Activated naive CD8-positive, alpha-beta T cell treated with anti-CD3 and anti-CD28 coated beads, Interleukin-2, amount 10 ng/mL, durations not matched to agents 7 days and 5 days (primary cell): Measurements from ENCODE around the gene SKP1. TPM values are rescaled to one million over a fixed set of nuclear protein-coding genes. Genes with fewer than 3 reads are reported as not detected.
A peak's percentile ranks its signal among the peaks of the same experiment; 100 is the strongest.

Experiments used
- ATAC-seq: fragments of 150-1000 bp; cut with Tn5 transposase; one replicate; pipeline ENCODE4 v1.10.0; 2021; ENCODE audit warnings: low read depth, moderate library complexity
- POLR2A ChIA-PET: fragments of 350-600 bp; sonication (Branson Sonifier 250); formaldehyde crosslinking; loops from one replicate; lab custom pipeline; 2021; ENCODE audit warnings: antibody characterized with exemption; lab: Charles Lee
- DNase-seq: peaks from one replicate; pipeline ENCODE4 v3.0.0; 2021
- H3K27ac Mint-ChIP-seq: one replicate; pipeline ENCODE4 v1.8.0; 2022; ENCODE audit warnings: mild to moderate bottlenecking, mixed read lengths
- H3K27me3 Mint-ChIP-seq: one replicate; pipeline ENCODE4 v1.8.0; 2022; ENCODE audit warnings: mild to moderate bottlenecking, moderate library complexity, mixed read lengths
- H3K36me3 Mint-ChIP-seq: one replicate; pipeline ENCODE4 v1.8.0; 2021; ENCODE audit warnings: mild to moderate bottlenecking, mixed read lengths
- H3K4me1 Mint-ChIP-seq: one replicate; pipeline ENCODE4 v1.8.0; 2021; ENCODE audit warnings: mixed read lengths
- H3K4me3 Mint-ChIP-seq: one replicate; pipeline ENCODE4 v1.8.0; 2022; ENCODE audit warnings: mild to moderate bottlenecking, moderate library complexity, mixed read lengths
- H3K9me3 Mint-ChIP-seq: one replicate; pipeline ENCODE4 v1.8.0; 2021; ENCODE audit warnings: mixed read lengths
- total RNA-seq, 2 experiments: library from RNA; stranded (reverse); gene quantifications; one replicate each; pipeline ENCODE4 v1.2.3, GENCODE V29; 2021

SKP1 gene
- total RNA-seq, 2 experiments from 2014 or later, result 193 to 206 TPM

GRCh38 chr5:134204575-134204974 lies 27.8 kb upstream of the SKP1 start:
- POLR2A ChIA-PET, result interaction anchor here (0.7 kb wide), 1 partner anchor 21 kb away, joined by 3 read pairs; no protein-coding TSS in a partner anchor
- H3K4me1 Mint-ChIP-seq, result peaks cover 9% of the 10 kb centered on the region
- no peaks in the 10 kb centered on the region for H3K9me3 Mint-ChIP-seq
- ATAC-seq, result no peak
- no peak overlapping the region for H3K27ac Mint-ChIP-seq
- DNase-seq, result no peak
- H3K27me3 Mint-ChIP-seq, result no peaks in the 10 kb centered on the region
- H3K36me3 Mint-ChIP-seq, result peaks cover 15% of the 10 kb centered on the region
- no peak overlapping the region for H3K4me3 Mint-ChIP-seq

DNA sequence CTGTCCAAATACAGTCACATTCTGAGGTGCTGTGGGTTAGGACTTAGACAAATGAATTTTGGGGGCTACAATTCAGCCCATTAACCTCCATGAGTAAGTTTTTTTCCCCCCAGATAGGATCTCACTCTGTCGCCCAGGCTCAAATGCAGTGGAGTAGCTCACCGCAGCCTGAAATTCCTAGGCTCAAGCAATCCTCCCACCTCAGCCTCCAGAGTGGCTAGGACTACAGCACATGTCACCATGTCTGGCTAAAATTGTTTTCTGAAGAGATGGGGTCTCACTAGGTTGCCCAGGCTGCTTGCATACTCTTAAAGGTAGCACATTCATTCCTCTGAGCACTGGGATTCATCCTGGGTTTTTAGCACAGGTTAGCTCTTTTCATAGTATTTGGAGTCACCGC lies 26.9 kb upstream of the SKP1 start:
- POLR2A ChIA-PET, result no interaction called here
- DNase-seq, result no peak
- H3K4me3 Mint-ChIP-seq, result no peak overlapping the region
- H3K4me1 Mint-ChIP-seq, result peaks cover 5% of the 10 kb centered on the region
- peaks cover 21% of the 10 kb centered on the region for H3K36me3 Mint-ChIP-seq
- no peak for ATAC-seq
- no peaks in the 10 kb centered on the region for H3K27me3 Mint-ChIP-seq
- H3K27ac Mint-ChIP-seq, result no peak overlapping the region
- no peaks in the 10 kb centered on the region for H3K9me3 Mint-ChIP-seq

GRCh38 chr5:134195666-134196065 lies 18.9 kb upstream of the SKP1 start:
- DNase-seq (no peak), ATAC-seq (no peak)
- Mint-ChIP-seq H3K4me3 (no peak overlapping the region), H3K36me3 (peaks cover 26% of the 10 kb centered on the region), H3K27me3 (no peaks in the 10 kb centered on the region), H3K4me1 (no peaks in the 10 kb centered on the region), H3K27ac (no peak overlapping the region), H3K9me3 (no peaks in the 10 kb centered on the region)
- POLR2A ChIA-PET, result no interaction called here

- Mint-ChIP-seq H3K4me1 (no peaks in the 10 kb centered on the region), H3K9me3 (no peaks in the 10 kb centered on the region), H3K27me3 (no peaks in the 10 kb centered on the region), H3K4me3 (no peak overlapping the region), H3K36me3 (peaks cover 3% of the 10 kb centered on the region), H3K27ac (no peak overlapping the region)
- POLR2A ChIA-PET, result interaction anchor here (5.6 kb wide), 1 partner anchor 12 kb away, joined by 18 read pairs; the partner anchor contains the start of gene SKP1
- DNase-seq (no peak), ATAC-seq (no peak)
Observed at GRCh38 chr5:134189031-134189430, 12.3 kb upstream of the SKP1 start.

GRCh38 chr5:134188092-134188491 lies 11.3 kb upstream of the SKP1 start:
- ATAC-seq, result no peak
- no peaks in the 10 kb centered on the region for H3K36me3 Mint-ChIP-seq

DNA sequence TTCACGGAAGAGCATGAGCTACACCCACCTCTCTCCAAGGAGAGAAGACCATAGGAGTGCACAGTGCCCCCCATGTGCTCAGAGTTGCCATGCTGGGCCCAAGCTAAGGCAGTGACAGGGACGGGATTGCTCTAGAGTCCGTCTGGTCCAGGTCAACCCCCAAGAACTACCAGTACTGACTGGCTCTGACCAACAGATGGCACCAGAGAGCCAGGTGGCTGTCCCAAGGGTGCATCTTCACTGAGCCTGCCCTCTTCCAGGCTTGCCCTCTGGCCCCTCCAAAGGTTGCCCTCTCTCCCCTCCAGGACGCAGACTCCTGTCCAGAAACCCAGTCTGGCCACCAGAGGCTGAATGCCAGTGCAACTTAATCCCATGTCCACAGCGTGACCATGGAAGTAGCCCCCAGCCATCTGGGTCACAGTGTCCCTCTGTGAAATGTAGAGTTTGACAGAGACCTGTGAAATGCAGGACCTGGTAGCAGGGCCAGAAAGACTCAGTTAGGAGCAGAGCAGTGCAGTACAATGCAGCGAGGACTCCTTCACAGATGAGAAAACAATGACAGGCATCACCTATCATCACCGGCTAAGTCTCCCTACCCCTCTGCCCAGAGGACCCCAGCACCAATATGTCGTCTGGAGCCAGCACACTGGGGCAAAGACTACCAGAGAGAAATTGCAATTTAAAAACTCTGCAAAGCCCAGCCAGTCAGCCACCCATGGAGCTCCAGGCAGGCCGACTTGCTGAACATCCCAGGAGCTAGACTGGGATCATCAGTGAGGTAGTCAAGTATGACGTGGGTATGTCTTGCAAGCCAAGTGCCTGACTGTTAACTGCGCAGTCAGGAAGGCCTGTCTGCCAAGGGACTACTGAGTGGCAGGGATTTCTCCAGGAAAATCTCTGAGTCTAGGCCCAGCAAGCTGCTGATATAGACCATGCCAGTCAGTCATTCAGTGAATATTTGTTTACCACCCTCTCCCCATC lies 7.7 kb upstream of the SKP1 start:
- Mint-ChIP-seq H3K27me3 (no peaks in the 10 kb centered on the region), H3K4me3 (no peak overlapping the region), H3K4me1 (no peaks in the 10 kb centered on the region), H3K9me3 (no peaks in the 10 kb centered on the region), H3K27ac (no peak overlapping the region), H3K36me3 (no peaks in the 10 kb centered on the region)
- POLR2A ChIA-PET, result interaction anchor here (0.6 to 1.0 kb wide), 2 partner anchors 8 to 38 kb away, joined by 3 to 4 read pairs; no protein-coding TSS in a partner anchor
- ATAC-seq, result peak; percentile 93
- DNase-seq, result peak; percentile 79

More at GRCh38 chr5:134188092-134188491, 11.3 kb upstream of the SKP1 start:
- Mint-ChIP-seq H3K27ac (no peak overlapping the region), H3K4me3 (no peak overlapping the region), H3K9me3 (no peaks in the 10 kb centered on the region), H3K27me3 (no peaks in the 10 kb centered on the region), H3K4me1 (no peaks in the 10 kb centered on the region)
- DNase-seq, result no peak
- POLR2A ChIA-PET, result interaction anchor here (5.6 kb wide), 1 partner anchor 11 kb away, joined by 18 read pairs; the partner anchor contains the start of gene SKP1

DNA sequence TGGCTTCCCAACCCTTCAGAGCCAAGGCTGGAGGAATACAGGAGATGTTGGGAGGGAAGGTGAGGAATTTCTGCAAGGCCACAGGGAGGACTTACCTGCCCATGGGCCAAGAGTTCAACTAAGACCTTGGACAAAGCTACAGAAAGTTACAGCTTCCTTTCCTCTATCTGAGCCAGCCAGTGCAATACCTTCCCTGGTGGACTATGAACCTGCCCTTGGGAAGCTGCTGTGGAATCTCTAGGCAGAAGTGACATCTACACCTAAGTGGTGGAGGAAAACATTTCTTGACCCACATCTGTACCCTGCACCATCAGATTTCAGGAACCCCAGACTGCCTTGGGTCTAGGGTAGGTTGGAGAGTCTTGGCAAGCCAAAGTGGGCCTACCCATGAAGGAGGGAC lies 6.7 kb upstream of the SKP1 start:
- no peak for ATAC-seq
- Mint-ChIP-seq H3K27ac (no peak overlapping the region), H3K4me3 (no peak overlapping the region), H3K36me3 (no peaks in the 10 kb centered on the region), H3K4me1 (no peaks in the 10 kb centered on the region), H3K9me3 (no peaks in the 10 kb centered on the region), H3K27me3 (no peaks in the 10 kb centered on the region)
- DNase-seq, result no peak
- POLR2A ChIA-PET, result no interaction called here

DNA sequence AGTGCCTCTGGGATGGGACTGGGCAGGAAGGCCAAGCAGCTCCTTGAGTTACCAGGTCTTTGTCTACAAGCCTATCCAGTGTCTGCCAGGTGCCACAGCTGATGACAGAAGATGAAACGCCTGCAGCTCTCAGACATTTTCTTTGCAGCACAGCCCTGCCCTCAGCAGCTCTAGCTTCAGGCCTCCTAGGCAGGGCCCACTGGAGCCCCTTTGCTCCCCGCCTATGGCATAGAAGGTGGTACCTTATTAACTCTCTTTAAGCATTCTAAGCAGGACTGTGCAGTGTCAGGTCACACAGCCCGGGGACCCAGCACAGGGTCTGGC lies 1.3 kb upstream of the SKP1 start:
- Mint-ChIP-seq H3K27ac (peak overlapping the region; percentile 94), H3K4me3 (peak overlapping the region; percentile 98), H3K9me3 (no peaks in the 10 kb centered on the region), H3K4me1 (peaks cover 11% of the 10 kb centered on the region), H3K36me3 (peaks cover 2% of the 10 kb centered on the region), H3K27me3 (no peaks in the 10 kb centered on the region)
- DNase-seq (no peak), ATAC-seq (no peak)
- POLR2A ChIA-PET, result interaction anchor here (2.3 to 2.8 kb wide), 5 partner anchors 10 to 194 kb away, joined by 10 to 48 read pairs (median 17); partner anchors contain the start of genes PPP2CA and UBE2B

DNA sequence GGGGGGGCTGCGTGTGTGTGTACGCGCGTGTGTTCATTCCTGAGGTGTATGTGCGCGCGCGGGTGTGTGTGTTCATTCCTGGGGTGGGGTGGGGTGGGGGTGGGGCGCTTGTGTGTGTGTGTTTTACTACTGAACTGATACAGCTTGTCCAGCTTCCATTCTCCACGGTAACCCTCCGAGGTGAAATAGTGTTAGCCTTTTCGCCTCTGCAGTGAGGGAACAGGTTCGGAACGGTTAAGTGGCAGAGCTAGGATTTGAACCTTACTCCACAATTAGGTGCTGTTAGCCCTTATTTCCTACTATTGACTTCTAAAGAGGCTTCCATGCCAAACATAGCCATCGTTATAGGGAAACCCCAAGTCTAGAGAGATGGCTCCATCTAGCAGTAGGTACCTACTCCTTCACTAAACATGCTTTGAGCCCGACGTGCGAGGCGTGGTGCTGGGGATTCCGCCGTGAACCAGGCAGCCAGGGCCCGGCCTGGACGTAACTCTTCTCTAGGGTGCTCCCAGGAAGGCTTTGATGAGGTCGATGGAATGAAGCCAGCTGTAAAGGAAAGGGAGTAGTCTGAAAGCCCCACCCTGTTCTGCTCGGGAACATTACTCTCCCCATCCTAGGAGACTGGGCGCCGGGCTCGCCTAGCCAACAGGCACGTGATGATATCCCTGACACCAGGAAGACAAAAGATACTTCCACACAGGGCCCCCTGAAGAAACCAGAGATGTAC lies 782 bp upstream of the SKP1 start:
- peaks cover 11% of the 10 kb centered on the region for H3K4me1 Mint-ChIP-seq
- DNase-seq (no peak), ATAC-seq (no peak)
- H3K4me3 Mint-ChIP-seq, result peak overlapping the region; percentile 98
- POLR2A ChIA-PET, result interaction anchor here (0.5 to 2.8 kb wide), 34 partner anchors 10 to 561 kb away, joined by 3 to 48 read pairs (median 5); partner anchors contain the start of genes CAMLG, PPP2CA, SEC24A and UBE2B
- H3K36me3 Mint-ChIP-seq, result peaks cover 2% of the 10 kb centered on the region
- peak overlapping the region; percentile 94 for H3K27ac Mint-ChIP-seq
- H3K9me3 Mint-ChIP-seq, result no peaks in the 10 kb centered on the region
- H3K27me3 Mint-ChIP-seq, result no peaks in the 10 kb centered on the region

GRCh38 chr5:134175921-134176510 lies 734 bp downstream of the SKP1 start:
- peak; percentile 37 for ATAC-seq
- H3K4me3 Mint-ChIP-seq, result peak overlapping the region; percentile 98
- POLR2A ChIA-PET, result interaction anchor here (0.6 to 2.8 kb wide), 30 partner anchors 9 to 670 kb away, joined by 3 to 48 read pairs (median 5); partner anchors contain the start of genes C5orf24, CAMLG, JADE2 and PPP2CA
- peaks cover 10% of the 10 kb centered on the region for H3K36me3 Mint-ChIP-seq
- H3K27ac Mint-ChIP-seq, result peak overlapping the region; percentile 94
- no peaks in the 10 kb centered on the region for H3K9me3 Mint-ChIP-seq
- H3K4me1 Mint-ChIP-seq, result peaks cover 18% of the 10 kb centered on the region
- H3K27me3 Mint-ChIP-seq, result no peaks in the 10 kb centered on the region
- DNase-seq, result no peak

- Mint-ChIP-seq H3K27ac (peak overlapping the region; percentile 94), H3K9me3 (no peaks in the 10 kb centered on the region), H3K4me3 (peak overlapping the region; percentile 98), H3K36me3 (peaks cover 11% of the 10 kb centered on the region), H3K4me1 (peaks cover 18% of the 10 kb centered on the region), H3K27me3 (no peaks in the 10 kb centered on the region)
- DNase-seq (no peak), ATAC-seq (no peak)
- POLR2A ChIA-PET, result interaction anchor here (0.7 to 2.8 kb wide), 12 partner anchors 24 to 671 kb away, joined by 3 to 48 read pairs (median 8); partner anchors contain the start of genes C5orf24, PPP2CA and UBE2B
Observed at GRCh38 chr5:134174841-134175839, 1.6 kb downstream of the SKP1 start.

DNA sequence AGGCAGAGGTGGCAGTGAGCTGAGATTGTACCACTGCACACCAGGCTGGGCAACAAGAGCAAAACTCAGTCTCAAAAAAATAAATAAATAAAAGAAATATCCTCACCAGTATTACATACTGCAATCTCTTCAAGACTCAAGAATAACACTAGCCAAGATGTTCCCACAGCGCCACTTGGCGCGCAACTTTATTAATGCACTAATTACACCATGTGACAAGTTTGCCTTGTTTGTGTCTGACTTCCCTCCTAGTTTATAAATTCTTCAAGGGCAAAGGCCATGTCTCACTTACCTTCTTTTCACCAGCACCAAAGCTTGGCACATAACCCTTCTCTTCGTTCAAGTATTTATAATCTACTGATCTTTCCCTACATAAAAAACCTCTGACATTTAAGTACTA lies 4.8 kb downstream of the SKP1 start:
- Mint-ChIP-seq H3K4me3 (no peak overlapping the region), H3K27ac (no peak overlapping the region)
- no peak for DNase-seq

More for the DNA sequence above, 4.8 kb downstream of the SKP1 start:
- Mint-ChIP-seq H3K9me3 (no peaks in the 10 kb centered on the region), H3K4me1 (peaks cover 22% of the 10 kb centered on the region), H3K36me3 (peaks cover 25% of the 10 kb centered on the region), H3K27me3 (no peaks in the 10 kb centered on the region)
- ATAC-seq, result no peak
- POLR2A ChIA-PET, result no interaction called here
